Endodermal cell (in vitro differentiated cells): ENCODE results near the gene SEC24A. TPM values are rescaled to one million over a fixed set of nuclear protein-coding genes. Genes with fewer than 3 reads are reported as not detected.
"Not testable (repeated sequence)": the region's sequence is repeated elsewhere in the genome, so short reads cannot be mapped to it uniquely, and the experiment has no call there.

Experiments used
- DNase-seq: peaks from one replicate; pipeline ENCODE4 v3.0.0-alpha.2; 2017
- H3K27ac ChIP-seq: 2 replicates; pipeline ENCODE4 v1.5.1; 2013; ENCODE audit warnings: mild to moderate bottlenecking, low read depth, low read length, moderate library complexity
- H3K27me3 ChIP-seq: 2 replicates; pipeline ENCODE4 v1.6.1; 2013; ENCODE audit warnings: mild to moderate bottlenecking, low read length, moderate library complexity; ENCODE audit not compliant: insufficient read depth, control insufficient read depth, poor library complexity, severe bottlenecking
- H3K36me3 ChIP-seq: 2 replicates; pipeline ENCODE4 v1.7.0; 2013; ENCODE audit warnings: mild to moderate bottlenecking, low read length, moderate library complexity; ENCODE audit not compliant: control insufficient read depth, insufficient read depth
- H3K4me1 ChIP-seq: one replicate; pipeline ENCODE4 v1.7.0; 2013; ENCODE audit warnings: low read length; ENCODE audit not compliant: control insufficient read depth, insufficient read depth
- H3K4me3 ChIP-seq: 2 replicates; pipeline ENCODE4 v1.5.1; 2013; ENCODE audit warnings: mild to moderate bottlenecking, low read length, moderate library complexity
- H3K9ac ChIP-seq: 2 replicates; pipeline ENCODE4 v1.6.1; 2013; ENCODE audit warnings: mild to moderate bottlenecking, low read length, moderate library complexity; ENCODE audit not compliant: poor library complexity, severe bottlenecking; ENCODE audit errors: extremely low read depth
- H3K9me3 ChIP-seq: 2 replicates; pipeline ENCODE4 v1.6.1; 2013; ENCODE audit warnings: mild to moderate bottlenecking, low read length, moderate library complexity; ENCODE audit not compliant: control insufficient read depth
- H3K27ac Mint-ChIP-seq: 2 replicates; pipeline ENCODE4 v1.8.0; 2020; ENCODE audit warnings: mixed read lengths
- H3K27me3 Mint-ChIP-seq: 2 replicates; pipeline ENCODE4 v1.8.0; 2021; ENCODE audit warnings: mild to moderate bottlenecking, mixed read lengths; ENCODE audit not compliant: insufficient read depth
- H3K36me3 Mint-ChIP-seq: 2 replicates; pipeline ENCODE4 v1.8.0; 2020; ENCODE audit warnings: low read depth, mixed read lengths
- H3K4me1 Mint-ChIP-seq: 2 replicates; pipeline ENCODE4 v1.8.0; 2020; ENCODE audit warnings: mixed read lengths
- H3K4me3 Mint-ChIP-seq: 2 replicates; pipeline ENCODE4 v1.8.0; 2020; ENCODE audit warnings: mild to moderate bottlenecking, moderate library complexity, mixed read lengths
- H3K9me3 Mint-ChIP-seq: 2 replicates; pipeline ENCODE4 v1.8.0; 2020; ENCODE audit warnings: mild to moderate bottlenecking, mixed read lengths
- WGBS, 2 experiments: methylation state at CpG; one replicate each; pipeline versions ENCODE4 v1.1.5 to v1.1.7; 2013; ENCODE audit warnings: missing lambda C conversion rate in 2 of 2, mixed read lengths in 1 of 2; ENCODE audit not compliant: insufficient coverage in 1 of 2, insufficient read length in 1 of 2; 5-methylcytosine and 5-hydroxymethylcytosine counted together
- total RNA-seq, 2 donors: library from RNA; stranded (reverse); fragmentation: NEBNext Ultra II Directional in 1 of 2; extraction: Animal tissue kit (Norgen Biotek cat#: 25700) in 1 of 2; gene quantifications; 2 replicates in 1 of 2; 3 replicates in 1 of 2; pipeline ENCODE4 v1.2.1, GENCODE V29; 2021
- TF ChIP-seq, protein P1 (sequence below): fragments of 200-600 bp; sonication (generic); conservative IDR thresholded peaks from 2 replicates; pipeline ENCODE4 v1.5.0; 2021; ENCODE audit warnings: antibody characterized with exemption, mild to moderate bottlenecking

SEC24A gene
- total RNA-seq, 2 donors from 2014 or later, result 26.5 to 32.1 TPM

DNA sequence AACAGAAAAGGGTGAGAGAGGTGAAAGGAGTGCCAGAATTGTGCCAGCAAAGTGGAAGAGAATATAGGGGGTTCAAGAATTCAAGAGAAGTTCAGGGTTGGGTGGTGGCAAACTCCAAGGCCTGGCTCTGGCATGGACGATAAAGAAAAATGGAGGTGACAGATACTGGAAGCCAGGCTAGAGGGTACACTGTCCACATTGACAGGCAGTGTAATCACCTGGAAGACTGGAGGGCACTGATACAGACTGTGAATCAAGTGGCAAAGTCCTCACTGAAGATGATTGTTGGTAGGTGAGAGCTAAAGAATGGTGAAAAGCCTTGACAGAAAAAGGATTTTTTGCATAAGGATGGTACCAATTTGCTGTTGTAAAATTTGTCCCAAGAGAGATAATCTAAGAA is 23.0 kb upstream of the SEC24A start:
- H3K27ac ChIP-seq, result no peak overlapping the region
- TF ChIP-seq, protein P1, sequence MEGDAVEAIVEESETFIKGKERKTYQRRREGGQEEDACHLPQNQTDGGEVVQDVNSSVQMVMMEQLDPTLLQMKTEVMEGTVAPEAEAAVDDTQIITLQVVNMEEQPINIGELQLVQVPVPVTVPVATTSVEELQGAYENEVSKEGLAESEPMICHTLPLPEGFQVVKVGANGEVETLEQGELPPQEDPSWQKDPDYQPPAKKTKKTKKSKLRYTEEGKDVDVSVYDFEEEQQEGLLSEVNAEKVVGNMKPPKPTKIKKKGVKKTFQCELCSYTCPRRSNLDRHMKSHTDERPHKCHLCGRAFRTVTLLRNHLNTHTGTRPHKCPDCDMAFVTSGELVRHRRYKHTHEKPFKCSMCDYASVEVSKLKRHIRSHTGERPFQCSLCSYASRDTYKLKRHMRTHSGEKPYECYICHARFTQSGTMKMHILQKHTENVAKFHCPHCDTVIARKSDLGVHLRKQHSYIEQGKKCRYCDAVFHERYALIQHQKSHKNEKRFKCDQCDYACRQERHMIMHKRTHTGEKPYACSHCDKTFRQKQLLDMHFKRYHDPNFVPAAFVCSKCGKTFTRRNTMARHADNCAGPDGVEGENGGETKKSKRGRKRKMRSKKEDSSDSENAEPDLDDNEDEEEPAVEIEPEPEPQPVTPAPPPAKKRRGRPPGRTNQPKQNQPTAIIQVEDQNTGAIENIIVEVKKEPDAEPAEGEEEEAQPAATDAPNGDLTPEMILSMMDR, result no peak
- H3K9ac ChIP-seq, result no peak overlapping the region
- Mint-ChIP-seq H3K4me1 (no peaks in the 10 kb centered on the region), H3K27ac (no peak overlapping the region), H3K36me3 (peaks cover 18% of the 10 kb centered on the region), H3K27me3 (no peaks in the 10 kb centered on the region), H3K4me3 (no peak overlapping the region), H3K9me3 (no peaks in the 10 kb centered on the region)
- H3K36me3 ChIP-seq, result peaks cover 19% of the 10 kb centered on the region
- H3K27me3 ChIP-seq, result no peaks in the 10 kb centered on the region
- no peaks in the 10 kb centered on the region for H3K9me3 ChIP-seq
- DNase-seq, result no peak
- 96 to 100% methylated on average over 1 of the region's 1 CpG for WGBS, 2 experiments
- no peaks in the 10 kb centered on the region for H3K4me1 ChIP-seq
- H3K4me3 ChIP-seq, result no peak overlapping the region

- Mint-ChIP-seq H3K9me3 (no peaks in the 10 kb centered on the region), H3K27me3 (no peaks in the 10 kb centered on the region), H3K36me3 (peaks cover 12% of the 10 kb centered on the region), H3K27ac (peak overlapping the region; percentile 2), H3K4me3 (no peak overlapping the region), H3K4me1 (no peaks in the 10 kb centered on the region)
- no peak overlapping the region for H3K27ac ChIP-seq
- WGBS, 2 experiments, result 92 to 100% methylated on average over 1 of the region's 2 CpGs
- no peaks in the 10 kb centered on the region for H3K9me3 ChIP-seq
- peaks cover 12% of the 10 kb centered on the region for H3K36me3 ChIP-seq
- no peak overlapping the region for H3K9ac ChIP-seq
- H3K4me1 ChIP-seq, result no peaks in the 10 kb centered on the region
- no peak overlapping the region for H3K4me3 ChIP-seq
- DNase-seq, result no peak
- H3K27me3 ChIP-seq, result no peaks in the 10 kb centered on the region
- TF ChIP-seq, protein P1, result no peak
These were observed 22.1 kb upstream of the SEC24A start for GRCh38 chr5:134626369-134627014.

GRCh38 chr5:134634227-134634626 is 14.4 kb upstream of the SEC24A start:
- DNase-seq, result peak; percentile 45
- Histone ChIP-seq H3K27ac (no peak overlapping the region), H3K36me3 (no peaks in the 10 kb centered on the region), H3K9ac (no peak overlapping the region), H3K4me1 (no peaks in the 10 kb centered on the region), H3K9me3 (no peaks in the 10 kb centered on the region), H3K27me3 (no peaks in the 10 kb centered on the region), H3K4me3 (no peak overlapping the region)
- no peak overlapping the region for H3K27ac Mint-ChIP-seq
- no peaks in the 10 kb centered on the region for H3K27me3 Mint-ChIP-seq
- H3K4me1 Mint-ChIP-seq, result no peaks in the 10 kb centered on the region
- WGBS, 2 experiments, result 94 to 95% methylated on average over 8 to 10 of the region's 10 CpGs
- H3K4me3 Mint-ChIP-seq, result no peak overlapping the region
- no peaks in the 10 kb centered on the region for H3K36me3 Mint-ChIP-seq
- TF ChIP-seq, protein P1, result no peak
- H3K9me3 Mint-ChIP-seq, result no peaks in the 10 kb centered on the region

DNA sequence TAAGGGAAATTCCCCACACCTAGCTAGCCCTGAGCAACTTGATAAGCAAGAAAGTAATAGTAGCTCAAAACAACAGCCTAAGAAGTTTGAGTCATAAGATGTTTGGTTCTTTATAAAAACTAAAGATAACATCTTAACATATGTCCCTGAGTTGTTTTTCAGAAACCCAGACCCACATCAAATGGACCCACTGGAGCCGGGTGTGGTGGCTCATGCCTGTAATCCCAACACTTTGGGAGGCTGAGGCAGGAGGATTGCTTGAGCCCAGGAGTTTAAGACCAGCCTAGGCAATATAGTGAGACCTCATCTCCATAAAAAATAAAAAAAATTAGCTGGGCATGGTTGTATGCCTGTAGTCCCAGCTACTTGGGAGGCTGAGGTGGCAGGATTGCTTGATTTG is 13.2 kb upstream of the SEC24A start:
- H3K9ac ChIP-seq, H3K4me1 ChIP-seq, H3K4me3 Mint-ChIP-seq, H3K36me3 ChIP-seq, H3K9me3 ChIP-seq, H3K27me3 ChIP-seq, H3K27ac Mint-ChIP-seq, H3K9me3 Mint-ChIP-seq, H3K27me3 Mint-ChIP-seq, H3K36me3 Mint-ChIP-seq, H3K27ac ChIP-seq, DNase-seq, H3K4me3 ChIP-seq, H3K4me1 Mint-ChIP-seq: not testable (repeated sequence)
- 92% methylated on average over 1 of the region's 1 CpG; no CpG with 5 or more reads in 1 of the 2 experiments for whole genome bisulfite sequencing, 2 experiments
